SK-N-SH treated with all-trans-retinoic acid at 6 μM for 48 hours (cell line): ENCODE data around the gene NTN3.

Source experiments
- ATAC-seq: fragments of 200-7000 bp; cut with Tn5 transposase; 3 replicates; pipeline ENCODE4 v1.9.1; 2020; ENCODE audit warnings: mild to moderate bottlenecking, moderate library complexity
- ARNTL ChIP-seq: fragments of 450-650 bp; formaldehyde crosslinking; IDR thresholded peaks from 2 replicates; pipeline ENCODE4 v1.5.0; 2020; ENCODE audit warnings: low read depth, mild to moderate bottlenecking, moderate library complexity, borderline replicate concordance
- BACH2 ChIP-seq: fragments of 250-450 bp; sonication (Bioruptor Pico); IDR thresholded peaks from 2 replicates; pipeline ENCODE4 v1.9.0; 2021; ENCODE audit warnings: mild to moderate bottlenecking, borderline replicate concordance
- CSDC2 ChIP-seq: fragments of 250-450 bp; sonication (Bioruptor Pico); IDR thresholded peaks from 2 replicates; pipeline ENCODE4 v1.5.0; 2020; ENCODE audit warnings: mild to moderate bottlenecking, moderate library complexity
- ESRRG ChIP-seq: fragments of 250-450 bp; sonication (Bioruptor Pico); IDR thresholded peaks from 2 replicates; pipeline ENCODE4 v1.6.1; 2021; ENCODE audit warnings: mild to moderate bottlenecking
- POU6F1 ChIP-seq: fragments of 250-450 bp; sonication (Bioruptor Pico); IDR thresholded peaks from 2 replicates; pipeline ENCODE4 v1.8.0; 2021; ENCODE audit warnings: low read depth, mild to moderate bottlenecking, moderate library complexity, borderline replicate concordance
- RARB ChIP-seq: fragments of 250-450 bp; sonication (Bioruptor Pico); IDR thresholded peaks from 2 replicates; pipeline ENCODE4 v1.8.0; 2021; ENCODE audit warnings: mild to moderate bottlenecking, moderate library complexity
- SNAI2 ChIP-seq: fragments of 250-450 bp; sonication (Bioruptor Pico); IDR thresholded peaks from 2 replicates; pipeline ENCODE4 v1.5.0; 2020; ENCODE audit warnings: mild to moderate bottlenecking, moderate library complexity
- ZC3H10 ChIP-seq: fragments of 250-450 bp; sonication (Bioruptor Pico); IDR thresholded peaks from 2 replicates; pipeline ENCODE4 v1.5.1; 2021; ENCODE audit warnings: mild to moderate bottlenecking, moderate library complexity
- ZFP3 ChIP-seq: fragments of 250-450 bp; sonication (Bioruptor Pico); IDR thresholded peaks from 2 replicates; pipeline ENCODE4 v1.5.0; 2020; ENCODE audit warnings: mild to moderate bottlenecking, moderate library complexity
- ZNF70 ChIP-seq: fragments of 450-650 bp; formaldehyde crosslinking; IDR thresholded peaks from 2 replicates; pipeline ENCODE4 v1.5.0; 2020; ENCODE audit warnings: mild to moderate bottlenecking, moderate library complexity
- TF ChIP-seq, protein P1 (sequence below): fragments of 250-450 bp; sonication (Bioruptor Pico); IDR thresholded peaks from 2 replicates; pipeline ENCODE4 v1.5.1; 2020; ENCODE audit warnings: low read depth, mild to moderate bottlenecking, moderate library complexity
- TF ChIP-seq, protein P2 (sequence below): fragments of 250-450 bp; sonication (Bioruptor Pico); IDR thresholded peaks from 2 replicates; pipeline ENCODE4 v1.5.1; 2021; ENCODE audit warnings: mild to moderate bottlenecking, moderate library complexity
- TF ChIP-seq, protein P3 (sequence below): fragments of 250-450 bp; sonication (Bioruptor Pico); IDR thresholded peaks from 2 replicates; pipeline ENCODE4 v1.8.0; 2020; ENCODE audit warnings: mild to moderate bottlenecking, moderate library complexity, borderline replicate concordance
- TF ChIP-seq, protein P4 (sequence below): fragments of 250-450 bp; sonication (Bioruptor Pico); IDR thresholded peaks from 2 replicates; pipeline ENCODE4 v1.5.0; 2020; ENCODE audit warnings: mild to moderate bottlenecking, moderate library complexity

Gene NTN3

DNA sequence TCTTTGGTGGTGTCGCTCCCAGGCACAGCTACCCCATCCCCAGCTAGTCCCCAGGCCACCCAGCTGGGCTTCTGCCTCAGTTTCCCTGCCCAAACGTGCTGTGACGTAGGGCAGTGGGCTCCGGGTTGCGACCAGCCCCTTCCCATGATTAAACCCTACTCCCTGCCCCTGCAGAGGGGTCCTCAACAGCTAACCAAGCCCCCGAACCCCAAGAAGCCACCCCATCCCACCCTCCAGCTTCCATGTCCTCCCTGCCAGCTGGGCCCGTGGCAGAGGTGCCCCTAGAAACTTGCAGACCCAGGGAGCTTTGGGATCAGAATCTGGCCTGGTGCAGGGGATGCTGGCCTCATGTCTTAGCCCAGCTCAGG is 879 bp upstream of the NTN3 start:
- no peak for ATAC-seq
- TF ChIP-seq, protein P1, sequence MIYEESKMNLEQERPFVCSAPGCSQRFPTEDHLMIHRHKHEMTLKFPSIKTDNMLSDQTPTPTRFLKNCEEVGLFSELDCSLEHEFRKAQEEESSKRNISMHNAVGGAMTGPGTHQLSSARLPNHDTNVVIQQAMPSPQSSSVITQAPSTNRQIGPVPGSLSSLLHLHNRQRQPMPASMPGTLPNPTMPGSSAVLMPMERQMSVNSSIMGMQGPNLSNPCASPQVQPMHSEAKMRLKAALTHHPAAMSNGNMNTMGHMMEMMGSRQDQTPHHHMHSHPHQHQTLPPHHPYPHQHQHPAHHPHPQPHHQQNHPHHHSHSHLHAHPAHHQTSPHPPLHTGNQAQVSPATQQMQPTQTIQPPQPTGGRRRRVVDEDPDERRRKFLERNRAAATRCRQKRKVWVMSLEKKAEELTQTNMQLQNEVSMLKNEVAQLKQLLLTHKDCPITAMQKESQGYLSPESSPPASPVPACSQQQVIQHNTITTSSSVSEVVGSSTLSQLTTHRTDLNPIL (CRISPR knock-in tag) = no peak
- TF ChIP-seq, protein P2, sequence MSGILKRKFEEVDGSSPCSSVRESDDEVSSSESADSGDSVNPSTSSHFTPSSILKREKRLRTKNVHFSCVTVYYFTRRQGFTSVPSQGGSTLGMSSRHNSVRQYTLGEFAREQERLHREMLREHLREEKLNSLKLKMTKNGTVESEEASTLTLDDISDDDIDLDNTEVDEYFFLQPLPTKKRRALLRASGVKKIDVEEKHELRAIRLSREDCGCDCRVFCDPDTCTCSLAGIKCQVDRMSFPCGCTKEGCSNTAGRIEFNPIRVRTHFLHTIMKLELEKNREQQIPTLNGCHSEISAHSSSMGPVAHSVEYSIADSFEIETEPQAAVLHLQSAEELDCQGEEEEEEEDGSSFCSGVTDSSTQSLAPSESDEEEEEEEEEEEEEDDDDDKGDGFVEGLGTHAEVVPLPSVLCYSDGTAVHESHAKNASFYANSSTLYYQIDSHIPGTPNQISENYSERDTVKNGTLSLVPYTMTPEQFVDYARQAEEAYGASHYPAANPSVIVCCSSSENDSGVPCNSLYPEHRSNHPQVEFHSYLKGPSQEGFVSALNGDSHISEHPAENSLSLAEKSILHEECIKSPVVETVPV (CRISPR knock-in tag) = no peak
- TF ChIP-seq, protein P3, sequence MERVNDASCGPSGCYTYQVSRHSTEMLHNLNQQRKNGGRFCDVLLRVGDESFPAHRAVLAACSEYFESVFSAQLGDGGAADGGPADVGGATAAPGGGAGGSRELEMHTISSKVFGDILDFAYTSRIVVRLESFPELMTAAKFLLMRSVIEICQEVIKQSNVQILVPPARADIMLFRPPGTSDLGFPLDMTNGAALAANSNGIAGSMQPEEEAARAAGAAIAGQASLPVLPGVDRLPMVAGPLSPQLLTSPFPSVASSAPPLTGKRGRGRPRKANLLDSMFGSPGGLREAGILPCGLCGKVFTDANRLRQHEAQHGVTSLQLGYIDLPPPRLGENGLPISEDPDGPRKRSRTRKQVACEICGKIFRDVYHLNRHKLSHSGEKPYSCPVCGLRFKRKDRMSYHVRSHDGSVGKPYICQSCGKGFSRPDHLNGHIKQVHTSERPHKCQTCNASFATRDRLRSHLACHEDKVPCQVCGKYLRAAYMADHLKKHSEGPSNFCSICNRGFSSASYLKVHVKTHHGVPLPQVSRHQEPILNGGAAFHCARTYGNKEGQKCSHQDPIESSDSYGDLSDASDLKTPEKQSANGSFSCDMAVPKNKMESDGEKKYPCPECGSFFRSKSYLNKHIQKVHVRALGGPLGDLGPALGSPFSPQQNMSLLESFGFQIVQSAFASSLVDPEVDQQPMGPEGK = no peak
- no peak for TF ChIP-seq CSDC2 (CRISPR knock-in tag)
- TF ChIP-seq, protein P4, sequence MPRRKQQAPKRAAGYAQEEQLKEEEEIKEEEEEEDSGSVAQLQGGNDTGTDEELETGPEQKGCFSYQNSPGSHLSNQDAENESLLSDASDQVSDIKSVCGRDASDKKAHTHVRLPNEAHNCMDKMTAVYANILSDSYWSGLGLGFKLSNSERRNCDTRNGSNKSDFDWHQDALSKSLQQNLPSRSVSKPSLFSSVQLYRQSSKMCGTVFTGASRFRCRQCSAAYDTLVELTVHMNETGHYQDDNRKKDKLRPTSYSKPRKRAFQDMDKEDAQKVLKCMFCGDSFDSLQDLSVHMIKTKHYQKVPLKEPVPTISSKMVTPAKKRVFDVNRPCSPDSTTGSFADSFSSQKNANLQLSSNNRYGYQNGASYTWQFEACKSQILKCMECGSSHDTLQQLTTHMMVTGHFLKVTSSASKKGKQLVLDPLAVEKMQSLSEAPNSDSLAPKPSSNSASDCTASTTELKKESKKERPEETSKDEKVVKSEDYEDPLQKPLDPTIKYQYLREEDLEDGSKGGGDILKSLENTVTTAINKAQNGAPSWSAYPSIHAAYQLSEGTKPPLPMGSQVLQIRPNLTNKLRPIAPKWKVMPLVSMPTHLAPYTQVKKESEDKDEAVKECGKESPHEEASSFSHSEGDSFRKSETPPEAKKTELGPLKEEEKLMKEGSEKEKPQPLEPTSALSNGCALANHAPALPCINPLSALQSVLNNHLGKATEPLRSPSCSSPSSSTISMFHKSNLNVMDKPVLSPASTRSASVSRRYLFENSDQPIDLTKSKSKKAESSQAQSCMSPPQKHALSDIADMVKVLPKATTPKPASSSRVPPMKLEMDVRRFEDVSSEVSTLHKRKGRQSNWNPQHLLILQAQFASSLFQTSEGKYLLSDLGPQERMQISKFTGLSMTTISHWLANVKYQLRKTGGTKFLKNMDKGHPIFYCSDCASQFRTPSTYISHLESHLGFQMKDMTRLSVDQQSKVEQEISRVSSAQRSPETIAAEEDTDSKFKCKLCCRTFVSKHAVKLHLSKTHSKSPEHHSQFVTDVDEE (CRISPR knock-in tag) = no peak
- no peak for TF ChIP-seq ZNF70 (CRISPR knock-in tag)
- no peak for TF ChIP-seq ESRRG (CRISPR knock-in tag)
- no peak for TF ChIP-seq BACH2
- no peak for TF ChIP-seq ARNTL (CRISPR knock-in tag)
- no peak for TF ChIP-seq POU6F1
- no peak for TF ChIP-seq ZC3H10 (CRISPR knock-in tag)
- no peak for TF ChIP-seq ZFP3 (CRISPR knock-in tag)

GRCh38 chr16:2470603-2471015 is 488 bp upstream of the NTN3 start:
- TF ChIP-seq, protein P4 (CRISPR knock-in tag) = no peak
- TF ChIP-seq RARB = no peak
- no peak for TF ChIP-seq ZC3H10 (CRISPR knock-in tag)
- TF ChIP-seq SNAI2 (CRISPR knock-in tag) = no peak
- no peak for TF ChIP-seq ZFP3 (CRISPR knock-in tag)
- TF ChIP-seq, protein P2 (CRISPR knock-in tag) = no peak
- no peak for TF ChIP-seq ZNF70 (CRISPR knock-in tag)
- TF ChIP-seq BACH2 = no peak
- no peak for ATAC-seq
